T1000 (cell line): ENCODE results near the gene STMN3.
"Not testable (repeated sequence)": the region's sequence is repeated elsewhere in the genome, so short reads cannot be mapped to it uniquely, and the experiment has no call there.

Experiments used
- DNase-seq: peaks from one replicate; lab custom pipeline; 2025; ENCODE audit warnings: mixed read lengths; lab: John Stamatoyannopoulos, UW

Gene STMN3

DNA sequence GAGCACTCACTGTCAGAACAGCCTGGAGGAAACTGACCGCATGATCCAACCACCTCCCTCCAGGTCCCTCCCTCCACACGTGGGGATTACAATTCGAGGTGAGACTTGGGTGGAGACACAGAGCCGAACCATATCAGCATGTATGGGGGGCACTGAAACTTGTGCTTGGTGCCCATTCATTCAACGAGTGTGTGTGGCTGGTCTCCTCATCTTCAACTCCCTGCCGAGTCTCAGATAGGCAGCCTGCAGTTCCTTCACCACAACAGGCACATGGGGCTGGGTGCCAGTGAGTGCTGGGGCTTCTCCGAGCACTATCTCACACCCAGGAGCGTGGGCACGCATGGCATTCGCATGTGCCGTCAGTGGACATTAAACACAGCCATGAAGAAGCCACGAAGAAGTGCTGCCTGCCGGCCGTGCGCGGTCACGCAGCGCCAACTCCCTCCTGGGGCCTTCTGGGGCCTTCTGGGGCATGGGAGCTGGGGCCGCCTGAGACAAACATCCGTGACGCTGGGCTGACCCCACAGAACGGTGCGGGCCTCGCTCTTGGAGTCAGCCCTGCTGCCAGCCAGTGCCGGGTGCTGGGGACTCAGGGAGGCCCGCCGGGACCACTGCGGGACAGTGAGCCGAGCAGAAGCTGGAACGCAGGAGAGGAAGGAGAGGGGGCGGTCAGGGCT is 4.2 kb upstream of the STMN3 start:
- DNase-seq: no peak

- DNase-seq: no peak
Measured at GRCh38 chr20:63656451-63656850, 3.2 kb upstream of the STMN3 start.

GRCh38 chr20:63655249-63655648 is 2.0 kb upstream of the STMN3 start:
- DNase-seq: no peak

- DNase-seq: no peak
Measured at GRCh38 chr20:63653974-63654668, 897 bp upstream of the STMN3 start.

- no peak for DNase-seq
Measured at GRCh38 chr20:63652192-63652980, 838 bp downstream of the STMN3 start.

DNA sequence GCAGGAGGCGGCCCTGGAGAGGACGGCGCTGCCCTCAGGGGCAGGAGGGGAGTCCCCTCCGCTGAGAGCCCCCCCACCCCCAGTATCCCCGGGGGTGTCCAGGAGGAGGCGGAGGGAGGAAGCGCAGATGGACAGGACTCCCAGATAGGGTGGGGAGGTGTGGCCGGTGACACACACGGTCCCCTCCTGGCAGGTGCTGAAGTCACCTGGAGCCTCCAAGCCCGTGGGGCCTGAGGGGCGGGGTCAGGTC is 1.4 kb downstream of the STMN3 start:
- DNase-seq: no peak

GRCh38 chr20:63650486-63650885 is 2.7 kb downstream of the STMN3 start:
- DNase-seq: not testable (repeated sequence)

DNA sequence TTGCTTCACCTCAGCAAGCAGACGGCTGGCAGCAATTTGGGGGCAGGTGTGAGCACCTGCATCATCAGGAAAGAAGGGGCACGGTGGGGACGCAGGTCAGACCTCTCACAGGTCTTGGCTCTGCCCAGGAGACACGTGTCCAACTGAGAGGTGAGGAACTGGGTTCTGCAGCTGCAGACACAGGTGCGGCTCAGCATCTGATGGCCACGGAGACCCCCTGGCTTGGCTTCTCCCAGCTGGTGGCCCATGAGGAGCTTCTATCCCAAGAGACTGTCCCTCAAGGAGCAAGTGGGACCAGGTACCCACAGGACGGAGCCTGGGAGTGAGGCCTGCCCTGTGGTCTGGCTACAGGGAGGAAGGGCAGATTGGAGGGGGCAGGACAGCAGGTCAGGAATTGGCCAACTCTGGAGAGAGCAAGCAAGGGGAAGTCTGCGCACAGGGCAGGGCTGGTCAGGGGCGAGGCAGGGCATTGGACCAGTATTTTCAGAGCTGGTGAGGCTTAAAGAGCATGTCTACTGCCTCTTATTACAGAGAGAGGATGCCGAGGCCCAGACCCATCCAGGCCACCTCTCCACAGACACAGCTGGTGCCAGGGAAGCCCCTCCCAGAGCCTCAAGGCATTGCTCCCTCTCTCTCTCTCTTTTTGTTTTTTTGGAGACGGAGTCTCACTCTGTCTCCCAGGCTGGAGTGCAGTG is 4.2 kb downstream of the STMN3 start:
- DNase-seq: no peak

- no peak for DNase-seq
Measured at GRCh38 chr20:63648190-63648589, 5.0 kb downstream of the STMN3 start.

GRCh38 chr20:63645218-63645617 is 8.0 kb downstream of the STMN3 start:
- DNase-seq: no peak

DNA sequence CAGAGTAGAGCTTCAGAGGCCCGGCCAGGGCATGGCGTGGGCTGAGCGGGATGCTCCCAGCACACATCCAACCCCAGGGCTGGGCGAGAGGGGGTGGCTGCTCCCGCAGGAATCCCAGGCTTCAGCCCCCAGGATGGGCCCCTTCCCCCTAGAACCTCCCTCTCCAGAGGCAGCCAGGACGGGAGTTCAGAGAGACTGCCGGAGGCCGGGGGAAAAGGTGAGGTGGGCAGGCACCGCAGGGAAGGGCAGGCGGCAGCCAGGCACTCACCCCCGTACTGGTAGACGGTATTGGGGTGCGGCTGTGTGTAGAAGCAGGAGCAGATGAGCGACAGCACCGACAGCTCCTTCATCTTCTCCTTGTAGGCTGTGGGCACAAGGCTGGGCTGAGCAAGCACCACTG is 9.3 kb downstream of the STMN3 start:
- no peak for DNase-seq

DNA sequence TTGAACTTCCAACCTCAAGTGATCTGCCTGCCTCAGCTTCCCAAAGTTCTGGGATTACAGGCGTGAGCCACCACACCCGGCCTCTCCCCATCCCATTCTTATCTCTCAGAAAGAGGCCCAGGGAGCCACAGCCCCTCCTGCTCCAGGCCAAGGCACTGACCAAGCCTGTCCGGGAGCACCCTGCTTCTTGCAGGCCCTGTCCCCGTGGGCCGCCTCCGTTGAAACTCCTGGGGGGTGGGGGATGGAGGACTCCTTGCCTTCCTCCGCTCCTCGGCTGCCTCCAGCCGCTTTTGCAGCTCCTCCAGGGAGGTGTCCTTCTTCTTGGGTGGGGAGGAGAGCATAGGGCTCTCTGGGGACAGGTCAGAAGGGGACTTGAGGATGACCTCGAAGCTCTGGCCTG is 9.7 kb downstream of the STMN3 start:
- no peak for DNase-seq

GRCh38 chr20:63642527-63643247 is 10.5 kb downstream of the STMN3 start:
- no peak for DNase-seq

- DNase-seq: peak; percentile 86
Measured at GRCh38 chr20:63641792-63642523, 11.3 kb downstream of the STMN3 start.

DNA sequence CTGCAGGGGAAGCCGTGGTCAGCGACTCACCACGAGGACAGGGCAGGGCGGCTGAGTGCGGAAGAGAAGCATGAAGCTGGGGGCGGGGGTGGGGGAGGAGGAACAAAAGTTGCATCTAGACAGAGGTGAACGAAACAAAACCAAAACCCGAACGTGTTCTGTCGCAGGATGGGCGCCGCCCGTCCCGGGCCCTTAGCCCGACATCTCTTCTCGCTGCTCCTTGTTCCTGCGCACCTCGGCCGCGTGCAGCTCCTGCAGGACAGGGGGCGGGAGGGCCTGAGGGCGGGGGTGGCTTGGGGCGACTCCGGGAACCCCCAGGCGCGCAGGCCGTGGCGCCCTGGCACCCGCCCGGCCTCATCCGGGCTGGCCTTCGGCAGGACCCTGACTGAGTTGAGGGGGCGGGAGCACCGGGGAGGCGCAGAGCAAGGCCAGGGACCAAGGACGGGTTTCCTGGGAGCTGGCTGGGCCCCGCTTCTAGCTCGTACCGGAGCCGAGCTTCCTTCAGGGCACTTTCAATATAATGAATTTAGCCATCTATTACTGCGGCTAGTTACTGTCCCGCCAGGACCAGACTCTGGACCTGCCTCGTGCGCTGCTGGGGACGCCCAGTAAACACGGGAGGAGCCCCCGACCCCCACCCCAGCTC is 12.0 kb downstream of the STMN3 start:
- no peak for DNase-seq

DNA sequence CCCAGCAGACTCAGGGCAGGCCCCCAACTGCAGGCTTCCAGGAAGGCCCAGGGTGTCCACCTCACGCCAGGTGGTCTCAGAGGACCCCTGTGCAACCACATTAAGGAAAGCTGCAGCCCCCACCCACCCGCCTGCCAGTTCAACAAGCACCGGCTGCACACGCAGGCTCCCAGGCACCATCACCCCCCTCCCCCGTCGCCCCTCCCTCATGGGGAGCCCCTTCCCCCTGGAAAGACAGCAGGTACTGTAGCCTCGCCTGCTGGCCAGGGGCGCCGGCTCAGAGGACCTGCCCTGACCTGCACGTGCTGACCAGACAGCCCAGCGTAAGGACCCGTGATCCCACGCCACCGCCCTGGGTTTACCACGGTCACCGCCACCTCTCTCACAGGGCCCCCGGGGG is 12.5 kb downstream of the STMN3 start:
- not testable (repeated sequence) for DNase-seq

GRCh38 chr20:63640086-63640485 is 13.1 kb downstream of the STMN3 start:
- DNase-seq: no peak

DNA sequence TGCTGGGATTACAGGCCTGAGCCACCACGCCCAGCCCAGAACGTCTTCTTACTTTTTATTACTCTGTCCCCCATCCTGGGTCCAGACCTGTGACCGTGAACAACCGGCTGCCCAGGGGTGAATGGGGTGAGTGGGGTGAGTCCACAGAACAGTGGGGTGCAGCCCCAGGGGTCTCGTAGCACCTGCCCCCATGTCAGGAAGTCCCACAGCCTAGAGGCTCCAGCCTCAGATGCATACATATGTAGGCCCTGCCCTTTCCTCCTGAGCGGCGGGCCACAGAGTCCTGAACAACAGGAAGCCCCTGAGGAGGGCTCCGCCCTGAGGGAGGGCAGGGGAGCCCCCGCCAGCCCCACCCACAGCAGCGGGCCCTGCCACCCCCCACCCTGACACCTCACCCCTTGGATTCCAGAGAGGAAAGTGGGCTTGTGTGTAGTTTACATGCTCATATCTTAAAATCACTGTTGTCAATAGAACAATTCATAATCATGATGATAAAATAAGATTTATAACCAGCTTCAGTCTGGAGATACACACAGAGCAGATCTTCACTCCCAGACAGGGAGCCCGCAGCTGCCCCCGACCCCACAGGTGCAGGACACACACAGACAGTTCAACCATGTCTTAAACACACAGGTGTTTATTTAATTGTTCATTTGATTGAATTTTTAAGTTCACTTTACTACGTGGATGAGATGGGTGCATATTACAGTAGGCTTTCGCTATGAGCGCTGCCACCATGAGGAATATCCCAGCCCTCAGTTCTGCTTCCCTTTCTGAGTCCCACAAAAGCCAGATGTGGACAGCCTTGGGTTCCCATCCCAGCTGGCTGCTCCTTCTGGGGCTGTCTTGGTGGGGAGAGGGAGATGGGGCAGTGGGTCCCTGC is 13.9 kb downstream of the STMN3 start:
- no peak for DNase-seq

- DNase-seq: no peak
Measured at GRCh38 chr20:63636752-63637628, 16.2 kb downstream of the STMN3 start.
